Ectodermal cell (in vitro differentiated cells): ENCODE measurements around the gene SLC8A1.

Experiments
- H3K27ac ChIP-seq: 2 replicates; pipeline ENCODE4 v1.7.0; 2013; ENCODE audit warnings: mild to moderate bottlenecking, low read depth, low read length; ENCODE audit not compliant: insufficient read depth, poor library complexity, severe bottlenecking
- H3K27me3 ChIP-seq: 2 replicates; pipeline ENCODE4 v1.7.0; 2013; ENCODE audit warnings: mild to moderate bottlenecking, low read length; ENCODE audit not compliant: insufficient read depth, control insufficient read depth, poor library complexity, severe bottlenecking
- H3K36me3 ChIP-seq: one replicate; pipeline ENCODE4 v1.7.0; 2013; ENCODE audit warnings: low read length; ENCODE audit not compliant: control insufficient read depth, insufficient read depth
- H3K4me1 ChIP-seq: one replicate; pipeline ENCODE4 v1.7.0; 2013; ENCODE audit warnings: low read length; ENCODE audit not compliant: control insufficient read depth, insufficient read depth
- H3K4me3 ChIP-seq: 2 replicates; pipeline ENCODE4 v1.7.0; 2013; ENCODE audit warnings: low read depth, low read length, control low read depth; ENCODE audit not compliant: insufficient read depth
- H3K9me3 ChIP-seq: 2 replicates; pipeline ENCODE4 v1.7.0; 2013; ENCODE audit warnings: mild to moderate bottlenecking, low read length, moderate library complexity; ENCODE audit not compliant: control insufficient read depth
- WGBS, 2 experiments: methylation state at CpG; one replicate each; pipeline ENCODE4 v1.1.7; 2013; ENCODE audit warnings: missing lambda C conversion rate in 2 of 2; 5-methylcytosine and 5-hydroxymethylcytosine counted together

SLC8A1 gene

GRCh38 chr2:40184551-40184950, 267.3 kb downstream of the SLC8A1 start:
- H3K4me3 ChIP-seq = no peak overlapping the region
- no peaks in the 10 kb centered on the region for H3K27me3 ChIP-seq
- H3K4me1 ChIP-seq = peaks cover 7% of the 10 kb centered on the region
- H3K9me3 ChIP-seq = no peaks in the 10 kb centered on the region
- WGBS, 2 experiments = 75% methylated on average over 5 of the region's 5 CpGs
- no peak overlapping the region for H3K27ac ChIP-seq
- H3K36me3 ChIP-seq = no peaks in the 10 kb centered on the region

- Histone ChIP-seq H3K36me3 (no peaks in the 10 kb centered on the region), H3K27me3 (no peaks in the 10 kb centered on the region), H3K27ac (no peak overlapping the region), H3K4me1 (peaks cover 3% of the 10 kb centered on the region), H3K9me3 (no peaks in the 10 kb centered on the region), H3K4me3 (no peak overlapping the region)
- WGBS, 2 experiments = 85 to 94% methylated on average over 3 of the region's 3 CpGs
Observed at GRCh38 chr2:40181855-40182254, 270.0 kb downstream of the SLC8A1 start.

GRCh38 chr2:40179801-40180200, 272.1 kb downstream of the SLC8A1 start:
- no peaks in the 10 kb centered on the region for H3K4me1 ChIP-seq
- 91 to 93% methylated on average over 2 of the region's 2 CpGs for whole genome bisulfite sequencing, 2 experiments

GRCh38 chr2:40178971-40179370, 272.9 kb downstream of the SLC8A1 start:
- H3K27ac ChIP-seq = no peak overlapping the region
- H3K4me3 ChIP-seq = no peak overlapping the region

More at GRCh38 chr2:40179801-40180200, 272.1 kb downstream of the SLC8A1 start:
- H3K27me3 ChIP-seq = no peaks in the 10 kb centered on the region
- no peak overlapping the region for H3K27ac ChIP-seq
- H3K36me3 ChIP-seq = no peaks in the 10 kb centered on the region
- H3K4me3 ChIP-seq = no peak overlapping the region
- no peaks in the 10 kb centered on the region for H3K9me3 ChIP-seq

GRCh38 chr2:40178171-40178778, 273.6 kb downstream of the SLC8A1 start:
- H3K4me3 ChIP-seq = no peak overlapping the region
- H3K27me3 ChIP-seq = no peaks in the 10 kb centered on the region
- WGBS, 2 experiments = 99% methylated on average over 6 of the region's 6 CpGs
- no peaks in the 10 kb centered on the region for H3K36me3 ChIP-seq
- no peaks in the 10 kb centered on the region for H3K4me1 ChIP-seq
- H3K9me3 ChIP-seq = no peaks in the 10 kb centered on the region
- no peak overlapping the region for H3K27ac ChIP-seq

More at GRCh38 chr2:40178971-40179370, 272.9 kb downstream of the SLC8A1 start:
- 90 to 96% methylated on average over 2 to 3 of the region's 3 CpGs for WGBS, 2 experiments
- no peaks in the 10 kb centered on the region for H3K27me3 ChIP-seq
- no peaks in the 10 kb centered on the region for H3K36me3 ChIP-seq
- H3K9me3 ChIP-seq = no peaks in the 10 kb centered on the region
- no peaks in the 10 kb centered on the region for H3K4me1 ChIP-seq

GRCh38 chr2:40177366-40177765, 274.5 kb downstream of the SLC8A1 start:
- no peaks in the 10 kb centered on the region for H3K9me3 ChIP-seq
- WGBS, 2 experiments = 83% methylated on average over 3 to 5 of the region's 6 CpGs

GRCh38 chr2:40173276-40173675, 278.6 kb downstream of the SLC8A1 start:
- no peak overlapping the region for H3K27ac ChIP-seq
- no peaks in the 10 kb centered on the region for H3K4me1 ChIP-seq
- no peaks in the 10 kb centered on the region for H3K36me3 ChIP-seq
- H3K4me3 ChIP-seq = no peak overlapping the region
- H3K9me3 ChIP-seq = no peaks in the 10 kb centered on the region
- H3K27me3 ChIP-seq = no peaks in the 10 kb centered on the region
- 95 to 100% methylated on average over 2 of the region's 2 CpGs for WGBS, 2 experiments

More at GRCh38 chr2:40177366-40177765, 274.5 kb downstream of the SLC8A1 start:
- Histone ChIP-seq H3K36me3 (no peaks in the 10 kb centered on the region), H3K4me3 (no peak overlapping the region), H3K4me1 (no peaks in the 10 kb centered on the region), H3K27ac (no peak overlapping the region), H3K27me3 (no peaks in the 10 kb centered on the region)

GRCh38 chr2:40169856-40170255, 282.0 kb downstream of the SLC8A1 start:
- no peak overlapping the region for H3K27ac ChIP-seq
- 95 to 99% methylated on average over 3 of the region's 3 CpGs for WGBS, 2 experiments
- no peaks in the 10 kb centered on the region for H3K4me1 ChIP-seq
- no peaks in the 10 kb centered on the region for H3K36me3 ChIP-seq
- H3K9me3 ChIP-seq = no peaks in the 10 kb centered on the region
- no peak overlapping the region for H3K4me3 ChIP-seq
- H3K27me3 ChIP-seq = no peaks in the 10 kb centered on the region

- Histone ChIP-seq H3K36me3 (no peaks in the 10 kb centered on the region), H3K4me1 (no peaks in the 10 kb centered on the region), H3K9me3 (no peaks in the 10 kb centered on the region), H3K4me3 (no peak overlapping the region), H3K27ac (no peak overlapping the region), H3K27me3 (no peaks in the 10 kb centered on the region)
- 88 to 91% methylated on average over 2 of the region's 2 CpGs for WGBS, 2 experiments
Observed at GRCh38 chr2:40169430-40169829, 282.5 kb downstream of the SLC8A1 start.

- no peak overlapping the region for H3K4me3 ChIP-seq
- H3K27ac ChIP-seq = no peak overlapping the region
- no peaks in the 10 kb centered on the region for H3K27me3 ChIP-seq
- no peaks in the 10 kb centered on the region for H3K9me3 ChIP-seq
- no peaks in the 10 kb centered on the region for H3K4me1 ChIP-seq
- 60% methylated on average over 1 of the region's 1 CpG; no CpG with 5 or more reads in 1 of the 2 experiments for WGBS, 2 experiments
- no peaks in the 10 kb centered on the region for H3K36me3 ChIP-seq
Observed at GRCh38 chr2:40168546-40168945, 283.3 kb downstream of the SLC8A1 start.
